Naive thymus-derived CD4-positive, alpha-beta T cell (primary cell): ENCODE data around the gene TRMT112. TPM values are rescaled to one million over a fixed set of nuclear protein-coding genes. Genes with fewer than 3 reads are reported as not detected.

Source experiments
- ATAC-seq: fragments of 150-1000 bp; cut with Tn5 transposase; 2 replicates; pipeline ENCODE4 v1.10.0; 2021; ENCODE audit warnings: mild to moderate bottlenecking, moderate library complexity
- CTCF ChIA-PET: fragments of 350-600 bp; sonication (Branson Sonifier 250); formaldehyde crosslinking; loops from one replicate; lab custom pipeline; 2021; ENCODE audit warnings: antibody characterized with exemption; lab: Charles Lee
- POLR2A ChIA-PET: fragments of 350-600 bp; sonication (Branson Sonifier 250); formaldehyde crosslinking; loops from one replicate; lab custom pipeline; 2021; ENCODE audit warnings: antibody characterized with exemption, inconsistent platforms; lab: Charles Lee
- DNase-seq, 9 donors: peaks; one replicate each; pipeline versions ENCODE4 v3.0.0 to v3.0.0-alpha.2; 2020 to 2022; ENCODE audit warnings: mixed read lengths in 1 of 9
- H3K27ac ChIP-seq: one replicate; pipeline ENCODE4 v1.7.0; 2013; ENCODE audit warnings: mild to moderate bottlenecking, low read depth, low read length, moderate library complexity
- H3K27me3 ChIP-seq, 2 donors: one replicate each; pipeline ENCODE4 v1.7.0; 2013; ENCODE audit warnings: low read length in 2 of 2, mild to moderate bottlenecking in 2 of 2, moderate library complexity in 2 of 2; ENCODE audit not compliant: control insufficient read depth in 2 of 2, insufficient read depth in 2 of 2
- H3K36me3 ChIP-seq, 3 experiments: 1 replicate in 2 of 3; 2 replicates in 1 of 3; pipeline ENCODE4 v1.7.0; 2013; ENCODE audit warnings: low read length in 3 of 3, mild to moderate bottlenecking in 3 of 3, moderate library complexity in 1 of 3; ENCODE audit not compliant: insufficient read depth in 3 of 3, control insufficient read depth in 2 of 3
- H3K4me1 ChIP-seq, 2 donors: one replicate each; pipeline ENCODE4 v1.7.0; 2013; ENCODE audit warnings: low read length in 2 of 2, mild to moderate bottlenecking in 2 of 2, moderate library complexity in 1 of 2; ENCODE audit not compliant: control insufficient read depth in 2 of 2, insufficient read depth in 2 of 2
- H3K4me3 ChIP-seq: 2 replicates; pipeline ENCODE4 v1.7.0; 2013; ENCODE audit warnings: mild to moderate bottlenecking, low read length
- H3K9me3 ChIP-seq, 3 experiments: 1 replicate in 2 of 3; 2 replicates in 1 of 3; pipeline ENCODE4 v1.7.0; 2013; ENCODE audit warnings: low read length in 3 of 3; ENCODE audit not compliant: control insufficient read depth in 2 of 3
- H3K27ac Mint-ChIP-seq, 9 donors: one replicate each; pipeline ENCODE4 v1.8.0; 2020 to 2022; ENCODE audit warnings: mixed read lengths in 9 of 9, mild to moderate bottlenecking in 8 of 9, moderate library complexity in 5 of 9, inconsistent platforms in 2 of 9
- H3K27me3 Mint-ChIP-seq, 5 donors: one replicate each; pipeline ENCODE4 v1.8.0; 2021 to 2022; ENCODE audit warnings: mixed read lengths in 5 of 5, mild to moderate bottlenecking in 1 of 5
- H3K36me3 Mint-ChIP-seq, 5 donors: one replicate each; pipeline ENCODE4 v1.8.0; 2020 to 2022; ENCODE audit warnings: mixed read lengths in 5 of 5, mild to moderate bottlenecking in 3 of 5, inconsistent platforms in 1 of 5
- H3K4me1 Mint-ChIP-seq, 7 donors: one replicate each; pipeline ENCODE4 v1.8.0; 2020 to 2022; ENCODE audit warnings: mixed read lengths in 7 of 7, mild to moderate bottlenecking in 3 of 7, inconsistent platforms in 1 of 7
- H3K4me3 Mint-ChIP-seq, 10 donors: one replicate each; pipeline ENCODE4 v1.8.0; 2020 to 2022; ENCODE audit warnings: mild to moderate bottlenecking in 10 of 10, mixed read lengths in 10 of 10, moderate library complexity in 6 of 10, inconsistent platforms in 2 of 10
- H3K9me3 Mint-ChIP-seq, 11 donors: one replicate each; pipeline ENCODE4 v1.8.0; 2020 to 2022; ENCODE audit warnings: mixed read lengths in 11 of 11, mild to moderate bottlenecking in 4 of 11, inconsistent platforms in 1 of 11, moderate library complexity in 1 of 11
- intact Hi-C, 2 donors: fragments of 100-400 bp; cut with micrococcal nuclease; formaldehyde crosslinking; loops; one replicate each; pipeline ENCODE4 v1.15.1; 2023
- polyA plus RNA-seq, 2 donors: library from polyadenylated mRNA; unstranded; fragments of 300-500 nt; fragmentation: Illumina TruSeq; gene quantifications; one replicate each; pipeline ENCODE4 v1.2.3, GENCODE V29; 2021
- total RNA-seq, 6 experiments: library from RNA in 5 of 6; stranded (reverse) in 5 of 6; gene quantifications; 1 replicate in 5 of 6; 2 replicates in 1 of 6; pipeline ENCODE4 v1.2.3 and lab custom pipeline; 2021 to 2026

The TRMT112 gene
- total and polyA plus RNA-seq, 7 experiments from 2014 or later = 90.9 to 613 (median 166) TPM

DNA sequence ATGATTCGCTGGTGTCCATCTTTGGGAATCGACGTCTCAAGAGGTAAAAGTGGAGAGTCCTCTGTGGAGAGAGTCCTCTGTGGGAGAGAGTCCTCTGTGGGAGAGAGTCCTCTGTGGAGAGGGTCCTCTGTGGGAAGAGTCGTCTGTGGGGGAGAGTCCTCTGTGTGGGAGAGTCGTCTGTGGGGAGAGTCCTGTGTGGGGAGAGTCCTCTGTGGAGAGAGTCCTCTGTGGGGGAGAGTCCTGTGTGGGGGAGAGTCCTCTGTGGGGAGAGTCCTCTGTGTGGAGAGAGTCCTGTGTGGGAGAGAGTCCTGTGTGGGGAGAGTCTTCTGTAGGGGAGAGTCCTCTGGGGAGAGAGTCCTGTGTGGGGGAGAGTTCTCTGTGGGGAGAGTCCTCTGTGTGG lies 3.7 kb upstream of the TRMT112 start:
- Histone ChIP-seq H3K36me3 (peaks cover 0 to 32% (median 0%) of the 10 kb centered on the region in 3 experiments), H3K27ac (no peak overlapping the region), H3K4me1 (peaks cover 7 to 10% of the 10 kb centered on the region in 2 donors), H3K9me3 (no peaks in the 10 kb centered on the region), H3K27me3 (no peaks in the 10 kb centered on the region), H3K4me3 (no peak overlapping the region)
- no peaks in the 10 kb centered on the region for H3K27me3 Mint-ChIP-seq
- peaks cover 0 to 18% (median 6%) of the 10 kb centered on the region in 5 donors for H3K36me3 Mint-ChIP-seq
- H3K27ac Mint-ChIP-seq = peak overlapping the region in 4 of 9 donors; percentile 19 to 75 (median 42)
- POLR2A ChIA-PET = interaction anchor here (1.1 kb wide), 1 partner anchor 458 kb away, joined by 3 read pairs; the partner anchor contains the start of gene SF1
- peaks cover 17 to 35% (median 26%) of the 10 kb centered on the region in 7 donors for H3K4me1 Mint-ChIP-seq
- intact Hi-C loops = no loop called here
- CTCF ChIA-PET = no interaction called here
- ATAC-seq = no peak
- no peaks in the 10 kb centered on the region for H3K9me3 Mint-ChIP-seq
- DNase-seq = no peak
- peak overlapping the region in 4 of 10 donors; percentile 17 to 29 (median 24) for H3K4me3 Mint-ChIP-seq

- DNase-seq (no peak), ATAC-seq (no peak)
- Histone ChIP-seq H3K36me3 (peaks cover 0 to 37% (median 0%) of the 10 kb centered on the region in 3 experiments), H3K9me3 (no peaks in the 10 kb centered on the region), H3K4me1 (peaks cover 7 to 10% of the 10 kb centered on the region in 2 donors), H3K4me3 (no peak overlapping the region), H3K27ac (no peak overlapping the region), H3K27me3 (no peaks in the 10 kb centered on the region)
- Mint-ChIP-seq H3K27me3 (no peaks in the 10 kb centered on the region), H3K9me3 (no peaks in the 10 kb centered on the region), H3K27ac (peak overlapping the region in 4 of 9 donors; percentile 16 to 99 (median 66)), H3K36me3 (peaks cover 0 to 18% (median 6%) of the 10 kb centered on the region in 5 donors), H3K4me1 (peaks cover 17 to 35% (median 26%) of the 10 kb centered on the region in 7 donors), H3K4me3 (peak overlapping the region in 5 of 10 donors; percentile 17 to 68 (median 33))
- intact Hi-C loops = no loop called here
- POLR2A ChIA-PET = interaction anchor here (1.0 to 1.1 kb wide), 2 partner anchors 19 to 458 kb away, joined by 3 read pairs; partner anchors contain the start of genes CCDC88B and SF1
- CTCF ChIA-PET = no interaction called here
Measured at GRCh38 chr11:64320556-64320955, 3.2 kb upstream of the TRMT112 start.

- intact Hi-C loops = loop anchor here (1.0 to 5.0 kb wide), 9 partner anchors 12 to 1538 kb away; partner anchors contain the start of genes CCDC88B (in 1 of the 2), CFL1 (in 1 of the 2), FKBP2 (in 1 of the 2) and GPR137 (in 1 of the 2)
- Histone ChIP-seq H3K4me1 (peaks cover 7 to 10% of the 10 kb centered on the region in 2 donors), H3K27ac (peak overlapping the region; percentile 92), H3K27me3 (no peaks in the 10 kb centered on the region), H3K4me3 (peak overlapping the region; percentile 60), H3K9me3 (no peaks in the 10 kb centered on the region), H3K36me3 (peaks cover 0 to 52% (median 0%) of the 10 kb centered on the region in 3 experiments)
- Mint-ChIP-seq H3K27ac (peak overlapping the region; percentile 93 to 100 (median 100)), H3K36me3 (peaks cover 0 to 22% (median 6%) of the 10 kb centered on the region in 5 donors), H3K27me3 (no peaks in the 10 kb centered on the region), H3K4me3 (peak overlapping the region; percentile 85 to 99 (median 96)), H3K4me1 (peaks cover 17 to 38% (median 26%) of the 10 kb centered on the region in 7 donors), H3K9me3 (no peaks in the 10 kb centered on the region)
- ChIA-PET POLR2A (interaction anchor here (1.5 to 4.2 kb wide), 8 partner anchors 15 to 457 kb away, joined by 4 to 45 read pairs (median 24); partner anchors contain the start of genes BAD, CCDC88B, ESRRA and FKBP2), CTCF (interaction anchor here (1.3 to 2.4 kb wide), 4 partner anchors 11 to 114 kb away, joined by 4 to 16 read pairs (median 8); partner anchors contain the start of gene FERMT3)
- DNase-seq (no peak), ATAC-seq (no peak)
Measured at GRCh38 chr11:64318766-64319761, 1.7 kb upstream of the TRMT112 start.

DNA sequence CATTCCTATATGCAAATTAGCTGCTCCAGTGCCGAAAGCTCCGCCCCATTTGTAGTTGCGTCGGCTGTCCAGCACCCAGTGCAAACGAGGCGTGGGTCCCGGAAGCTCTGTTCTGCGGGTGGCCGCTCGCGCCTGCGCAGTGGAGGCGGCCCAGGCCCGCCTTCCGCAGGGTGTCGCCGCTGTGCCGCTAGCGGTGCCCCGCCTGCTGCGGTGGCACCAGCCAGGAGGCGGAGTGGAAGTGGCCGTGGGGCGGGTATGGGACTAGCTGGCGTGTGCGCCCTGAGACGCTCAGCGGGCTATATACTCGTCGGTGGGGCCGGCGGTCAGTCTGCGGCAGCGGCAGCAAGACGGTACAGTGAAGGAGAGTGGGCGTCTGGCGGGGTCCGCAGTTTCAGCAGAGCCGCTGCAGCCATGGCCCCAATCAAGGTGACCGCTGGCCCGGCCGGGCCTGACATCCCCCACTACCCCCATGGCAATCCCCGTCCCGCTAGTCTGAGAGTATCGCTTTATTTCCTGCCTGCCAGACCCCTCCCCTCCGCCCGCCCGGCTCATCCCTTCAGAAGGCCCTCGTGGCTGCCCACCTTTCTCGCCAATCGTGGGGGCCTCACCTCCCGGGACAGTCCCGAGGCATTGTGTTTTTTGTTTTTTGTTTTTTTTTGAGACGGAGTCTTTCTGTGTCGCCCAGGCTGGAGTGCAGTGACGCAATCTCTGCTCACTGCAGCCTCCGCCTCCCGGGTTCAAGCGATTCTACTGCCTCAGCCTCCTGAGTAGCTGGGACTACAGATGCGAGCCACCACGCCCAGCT lies 804 bp upstream of the TRMT112 start, which contains the start of gene PRDX5:
Gene PRDX5 (plus strand): TSS at position 161 of the 805 bp plus-strand sequence. CDS start 95 bp downstream, at position 256.
- H3K9me3 ChIP-seq = no peaks in the 10 kb centered on the region
- ATAC-seq (peak; percentile 87), DNase-seq (peak; percentile 93 to 97 (median 96))
- H3K27ac ChIP-seq = peak within 1 kb of the TSS; percentile 92
- H3K4me3 ChIP-seq = peak within 1 kb of the TSS; percentile 60
- H3K27me3 ChIP-seq = no peaks in the 10 kb centered on the region
- intact Hi-C loops = loop anchor here (1.0 to 5.0 kb wide), 16 partner anchors 13 to 1539 kb away; partner anchors contain the start of genes CCDC88B (in 2 of the 2), ESRRA (in 2 of the 2), FKBP2 (in 2 of the 2) and GPR137 (in 2 of the 2)
- peak within 1 kb of the TSS; percentile 85 to 99 (median 96) for H3K4me3 Mint-ChIP-seq
- peak within 1 kb of the TSS; percentile 97 to 100 (median 100) for H3K27ac Mint-ChIP-seq
- ChIA-PET POLR2A (interaction anchor here (0.5 to 4.2 kb wide), 36 partner anchors 10 to 1653 kb away, joined by 3 to 45 read pairs (median 5); partner anchors contain the start of genes BAD, C11orf98, CATSPERZ and CCDC88B), CTCF (interaction anchor here (0.5 to 2.5 kb wide), 26 partner anchors 11 to 1191 kb away, joined by 3 to 18 read pairs (median 4); partner anchors contain the start of genes BAD, CATSPERZ, CCDC88B and ESRRA)
- H3K4me1 Mint-ChIP-seq = peaks cover 20 to 40% (median 27%) of the 10 kb centered on the region in 7 donors
- no peaks in the 10 kb centered on the region for H3K27me3 Mint-ChIP-seq
- no peaks in the 10 kb centered on the region for H3K9me3 Mint-ChIP-seq
- peaks cover 0 to 23% (median 6%) of the 10 kb centered on the region in 5 donors for H3K36me3 Mint-ChIP-seq
- H3K4me1 ChIP-seq = peaks cover 7 to 10% of the 10 kb centered on the region in 2 donors
- peaks cover 0 to 55% (median 0%) of the 10 kb centered on the region in 3 experiments for H3K36me3 ChIP-seq

- ATAC-seq = no peak
- H3K36me3 ChIP-seq = peaks cover 0 to 42% (median 0%) of the 10 kb centered on the region in 3 experiments
- H3K4me1 Mint-ChIP-seq = peaks cover 27 to 48% (median 35%) of the 10 kb centered on the region in 7 donors
- CTCF ChIA-PET = interaction anchor here (0.6 to 2.5 kb wide), 20 partner anchors 10 to 427 kb away, joined by 3 to 18 read pairs (median 4); partner anchors contain the start of genes CATSPERZ, CCDC88B, ESRRA and FERMT3
- peak overlapping the region; percentile 97 to 100 (median 100) for H3K27ac Mint-ChIP-seq
- H3K27me3 Mint-ChIP-seq = no peaks in the 10 kb centered on the region
- intact Hi-C loops = loop anchor here (1.0 to 5.0 kb wide), 14 partner anchors 11 to 1541 kb away; partner anchors contain the start of genes ESRRA (in 2 of the 2), CCDC88B (in 1 of the 2), CFL1 (in 1 of the 2) and FKBP2 (in 1 of the 2)
- H3K36me3 Mint-ChIP-seq = peaks cover 0 to 24% (median 6%) of the 10 kb centered on the region in 5 donors
- H3K9me3 Mint-ChIP-seq = no peaks in the 10 kb centered on the region
- H3K4me1 ChIP-seq = peaks cover 7 to 10% of the 10 kb centered on the region in 2 donors
- POLR2A ChIA-PET = interaction anchor here (0.6 to 4.2 kb wide), 25 partner anchors 10 to 1679 kb away, joined by 3 to 45 read pairs (median 10); partner anchors contain the start of genes BAD, C11orf98, CATSPERZ and CCDC88B
- H3K4me3 ChIP-seq = peak overlapping the region; percentile 60
- no peaks in the 10 kb centered on the region for H3K9me3 ChIP-seq
- H3K27ac ChIP-seq = peak overlapping the region; percentile 92
- peak overlapping the region; percentile 85 to 99 (median 96) for H3K4me3 Mint-ChIP-seq
- DNase-seq = peak in 3 of 9 donors; percentile 43 to 55 (median 52)
- no peaks in the 10 kb centered on the region for H3K27me3 ChIP-seq
Measured at GRCh38 chr11:64316672-64317324, 561 bp downstream of the TRMT112 start.
